ENCODE measurements around the gene EVA1A. TPM values are rescaled to one million over a fixed set of nuclear protein-coding genes. Genes with fewer than 3 reads are reported as not detected.

EVA1A gene
- 2.7 TPM for total RNA-seq
- long read RNA-seq, partial matches to known transcripts, result 0 of 3 reads
- long read RNA-seq, other reads (novel, unspliced or antisense), result 1 of 3 reads

GRCh38 chr2:75560768-75561565 is at the start of gene EVA1A:
EVA1A (minus strand) TSS chr2:75560939; CDS start chr2:75518140, 42,799 bp downstream.
- intact Hi-C loops (cut with DNase I), result no loop called here

GRCh38 chr2:75609937-75610508 is 49.3 kb upstream of the EVA1A start:
- intact Hi-C loops (cut with DNase I), result loop anchor here (5.0 kb wide), 2 partner anchors 143 to 688 kb away; no protein-coding TSS in a partner anchor
- DNase-seq (ENCODE audit: low spot score), result no peak

More at GRCh38 chr2:75560768-75561565, at the start of gene EVA1A:
- no peak for DNase-seq (ENCODE audit: low spot score)

GRCh38 chr2:75609334-75609689 is 48.6 kb upstream of the EVA1A start:
- intact Hi-C loops (cut with DNase I), result loop anchor here (5.0 kb wide), 1 partner anchor 687 kb away; no protein-coding TSS in a partner anchor
- no peak for DNase-seq (ENCODE audit: low spot score)

GRCh38 chr2:75608684-75609333 is 48.1 kb upstream of the EVA1A start:
- DNase-seq (ENCODE audit: low spot score), result peak; percentile 82
- intact Hi-C loops (cut with DNase I), result loop anchor here (5.0 kb wide), 1 partner anchor 687 kb away; no protein-coding TSS in a partner anchor

- intact Hi-C loops (cut with DNase I), result loop anchor here (5.0 kb wide), 1 partner anchor 686 kb away; no protein-coding TSS in a partner anchor
- DNase-seq (ENCODE audit: low spot score), result no peak
Measured at GRCh38 chr2:75607988-75608683, 47.4 kb upstream of the EVA1A start.

- intact Hi-C loops (cut with DNase I), result loop anchor here (5.0 kb wide), 1 partner anchor 685 kb away; no protein-coding TSS in a partner anchor
- no peak for DNase-seq (ENCODE audit: low spot score)
Measured at GRCh38 chr2:75607400-75607798, 46.7 kb upstream of the EVA1A start.

GRCh38 chr2:75606761-75607399 is 46.1 kb upstream of the EVA1A start:
- DNase-seq (ENCODE audit: low spot score), result no peak
- intact Hi-C loops (cut with DNase I), result loop anchor here (5.0 kb wide), 1 partner anchor 685 kb away; no protein-coding TSS in a partner anchor

- DNase-seq (ENCODE audit: low spot score), result no peak
- intact Hi-C loops (cut with DNase I), result loop anchor here (5.0 kb wide), 1 partner anchor 684 kb away; no protein-coding TSS in a partner anchor
Measured at GRCh38 chr2:75605770-75606529, 45.2 kb upstream of the EVA1A start.

- intact Hi-C loops (cut with DNase I), result no loop called here
Measured at GRCh38 chr2:75604484-75604883, 43.7 kb upstream of the EVA1A start.

GRCh38 chr2:75603477-75603876 is 42.7 kb upstream of the EVA1A start:
- DNase-seq (ENCODE audit: low spot score), result no peak
- intact Hi-C loops (cut with DNase I), result no loop called here

More at GRCh38 chr2:75604484-75604883, 43.7 kb upstream of the EVA1A start:
- DNase-seq (ENCODE audit: low spot score), result no peak

- intact Hi-C loops (cut with DNase I), result no loop called here
- no peak for DNase-seq (ENCODE audit: low spot score)
Measured at GRCh38 chr2:75602724-75603342, 42.1 kb upstream of the EVA1A start.

GRCh38 chr2:75600461-75601011 is 39.8 kb upstream of the EVA1A start:
- DNase-seq (ENCODE audit: low spot score), result no peak
- intact Hi-C loops (cut with DNase I), result no loop called here

- no peak for DNase-seq (ENCODE audit: low spot score)
- intact Hi-C loops (cut with DNase I), result no loop called here
Measured at GRCh38 chr2:75598589-75599155, 37.9 kb upstream of the EVA1A start.

GRCh38 chr2:75597949-75598348 is 37.2 kb upstream of the EVA1A start:
- intact Hi-C loops (cut with DNase I), result no loop called here
- DNase-seq (ENCODE audit: low spot score), result no peak

GRCh38 chr2:75596784-75597183 is 36.0 kb upstream of the EVA1A start:
- intact Hi-C loops (cut with DNase I), result no loop called here

GRCh38 chr2:75595541-75596395 is 35.0 kb upstream of the EVA1A start:
- intact Hi-C loops (cut with DNase I), result no loop called here
- DNase-seq (ENCODE audit: low spot score), result no peak

More at GRCh38 chr2:75596784-75597183, 36.0 kb upstream of the EVA1A start:
- no peak for DNase-seq (ENCODE audit: low spot score)
